IMR-90 (cell line): ENCODE results near the gene CDH23.

Experiments
- CEBPB ChIP-seq: IDR thresholded peaks from 2 replicates; pipeline ENCODE4 v1.6.1; 2012; ENCODE audit warnings: low read depth, low read length, improper control_type of control experiment
- CHD1 ChIP-seq: IDR thresholded peaks from 2 replicates; pipeline ENCODE4 v1.6.1; 2012; ENCODE audit warnings: low read depth, low read length, improper control_type of control experiment
- CTCF ChIP-seq: conservative IDR thresholded peaks from 2 replicates; pipeline ENCODE4 v1.5.1; 2012; ENCODE audit warnings: mild to moderate bottlenecking, low read depth, low read length, improper control_type of control experiment
- ELK1 ChIP-seq: fragments of 150-350 bp; IDR thresholded peaks from 2 replicates; pipeline ENCODE4 v1.6.1; 2016; ENCODE audit warnings: low read depth, mild to moderate bottlenecking, low read length, moderate library complexity, borderline replicate concordance
- POLR2A ChIP-seq: IDR thresholded peaks from 2 replicates; pipeline ENCODE4 v1.6.1; 2012; ENCODE audit warnings: mild to moderate bottlenecking, low read depth, low read length
- RAD21 ChIP-seq: IDR thresholded peaks from 2 replicates; pipeline ENCODE4 v1.6.1; 2012; ENCODE audit warnings: low read length, improper control_type of control experiment
- RCOR1 ChIP-seq: IDR thresholded peaks from 2 replicates; pipeline ENCODE4 v1.6.1; 2012; ENCODE audit warnings: mild to moderate bottlenecking, low read length, improper control_type of control experiment; ENCODE audit not compliant: insufficient replicate concordance
- RFX5 ChIP-seq: IDR thresholded peaks from 2 replicates; pipeline ENCODE4 v1.8.0; 2012; ENCODE audit warnings: low read depth, mild to moderate bottlenecking, low read length, moderate library complexity
- SMC3 ChIP-seq: fragments of 150-350 bp; IDR thresholded peaks from 2 replicates; pipeline ENCODE4 v1.6.1; 2016; ENCODE audit warnings: low read depth, mild to moderate bottlenecking, antibody characterized with exemption, low read length, moderate library complexity

- TF ChIP-seq POLR2A (no peak), CHD1 (no peak), RAD21 (no peak), CEBPB (no peak), CTCF (no peak), RFX5 (no peak), RCOR1 (no peak), ELK1 (no peak), SMC3 (no peak)
These were observed 209.7 kb downstream of the CDH23 start for GRCh38 chr10:71606257-71607081.
